ENCODE measurements around the gene PHF12. TPM values are rescaled to one million over a fixed set of nuclear protein-coding genes. Genes with fewer than 3 reads are reported as not detected.
"Not testable (repeated sequence)": the region's sequence is repeated elsewhere in the genome, so short reads cannot be mapped to it uniquely, and the experiment has no call there.

Gene PHF12
- total RNA-seq, 4 donors from 2014 or later, result 27.8 to 44.5 (median 36.7) TPM

GRCh38 chr17:28879886-28880571, 71.3 kb downstream of the PHF12 start:
- no peaks in the 10 kb centered on the region for H3K9me3 ChIP-seq
- H3K27ac ChIP-seq (replicated peaks in 1 of 4), result no peak overlapping the region
- no peak for DNase-seq (ENCODE audit: extremely low spot score)
- no peaks in the 10 kb centered on the region for H3K4me1 ChIP-seq
- WGBS, result 72% methylated on average over 9 of the region's 9 CpGs
- TF ChIP-seq POLR2AphosphoS5 (IDR thresholded peaks at IDR 0.05) (no peak), POLR2A (IDR thresholded peaks at IDR 0.05; ENCODE audit: low read depth) (no peak), CTCF (IDR thresholded peaks at IDR 0.05) (no peak), EP300 (IDR thresholded peaks at IDR 0.05) (no peak)
- no peaks in the 10 kb centered on the region for H3K27me3 ChIP-seq
- H3K36me3 ChIP-seq, result peaks cover 39 to 77% (median 68%) of the 10 kb centered on the region in 4 donors
- intact Hi-C loops (cut with DNase I), result no loop called here
- no peak overlapping the region for H3K4me3 ChIP-seq

- H3K27ac ChIP-seq (replicated peaks in 1 of 4), result no peak overlapping the region
- no peaks in the 10 kb centered on the region for H3K9me3 ChIP-seq
- intact Hi-C loops (cut with DNase I), result no loop called here
- no peak for DNase-seq (ENCODE audit: extremely low spot score)
- 80% methylated on average over 1 of the region's 4 CpGs for WGBS
- no peak overlapping the region for H3K4me3 ChIP-seq
- H3K4me1 ChIP-seq, result no peaks in the 10 kb centered on the region
- TF ChIP-seq CTCF (IDR thresholded peaks at IDR 0.05) (peak in 2 of 3 experiments; percentile 41 to 42), EP300 (IDR thresholded peaks at IDR 0.05) (no peak), POLR2AphosphoS5 (IDR thresholded peaks at IDR 0.05) (no peak), POLR2A (IDR thresholded peaks at IDR 0.05; ENCODE audit: low read depth) (no peak)
- H3K36me3 ChIP-seq, result peaks cover 33 to 67% (median 58%) of the 10 kb centered on the region in 4 donors
- no peaks in the 10 kb centered on the region for H3K27me3 ChIP-seq
Observed at GRCh38 chr17:28878981-28879380, 72.3 kb downstream of the PHF12 start.

- H3K36me3 ChIP-seq, result peaks cover 33 to 60% (median 51%) of the 10 kb centered on the region in 4 donors
- no peaks in the 10 kb centered on the region for H3K9me3 ChIP-seq
- H3K4me1 ChIP-seq, result no peaks in the 10 kb centered on the region
- WGBS, result 92% methylated on average over 2 of the region's 2 CpGs
- intact Hi-C loops (cut with DNase I), result no loop called here
- no peak overlapping the region for H3K4me3 ChIP-seq
- H3K27ac ChIP-seq (replicated peaks in 1 of 4), result no peak overlapping the region
- DNase-seq (ENCODE audit: extremely low spot score), result no peak
- TF ChIP-seq CTCF (IDR thresholded peaks at IDR 0.05) (no peak), EP300 (IDR thresholded peaks at IDR 0.05) (no peak), POLR2A (IDR thresholded peaks at IDR 0.05; ENCODE audit: low read depth) (no peak), POLR2AphosphoS5 (IDR thresholded peaks at IDR 0.05) (no peak)
- H3K27me3 ChIP-seq, result no peaks in the 10 kb centered on the region
Observed at GRCh38 chr17:28878158-28878910, 73.0 kb downstream of the PHF12 start.

GRCh38 chr17:28877150-28877711, 74.1 kb downstream of the PHF12 start:
- H3K4me1 ChIP-seq, result not testable (repeated sequence)
- H3K36me3 ChIP-seq, result peaks cover 27 to 49% (median 40%) of the 10 kb centered on the region in 4 donors

GRCh38 chr17:28875848-28876550, 75.3 kb downstream of the PHF12 start:
- Histone ChIP-seq H3K36me3 (peaks cover 16 to 37% (median 28%) of the 10 kb centered on the region in 4 donors), H3K27me3 (no peaks in the 10 kb centered on the region), H3K27ac (replicated peaks in 1 of 4) (no peak overlapping the region), H3K4me1 (no peaks in the 10 kb centered on the region), H3K9me3 (no peaks in the 10 kb centered on the region), H3K4me3 (no peak overlapping the region)
- WGBS, result 67% methylated on average over 1 of the region's 1 CpG
- DNase-seq (ENCODE audit: extremely low spot score), result no peak
- TF ChIP-seq POLR2AphosphoS5 (IDR thresholded peaks at IDR 0.05), result no peak
- no peak for TF ChIP-seq CTCF (IDR thresholded peaks at IDR 0.05)
- TF ChIP-seq EP300 (IDR thresholded peaks at IDR 0.05), result no peak
- TF ChIP-seq POLR2A (IDR thresholded peaks at IDR 0.05; ENCODE audit: low read depth), result no peak
- intact Hi-C loops (cut with DNase I), result no loop called here

More at GRCh38 chr17:28877150-28877711, 74.1 kb downstream of the PHF12 start:
- intact Hi-C loops (cut with DNase I); DNase-seq (ENCODE audit: extremely low spot score); H3K27me3 ChIP-seq; H3K27ac ChIP-seq (replicated peaks in 1 of 4); H3K9me3 ChIP-seq; H3K4me3 ChIP-seq: not testable (repeated sequence)
- WGBS, result 94% methylated on average over 6 of the region's 6 CpGs
